HG03575 (cell line): Measurements from ENCODE around the gene TMEM158.

Experiments
- ATAC-seq: cut with Tn5 transposase; IDR thresholded peaks from one replicate; pipeline ENCODE4 v1.9.1; 2021; ENCODE audit not compliant: unreplicated experiment, insufficient number of reproducible peaks, low FRiP score; ENCODE audit errors: extremely low read depth

Gene TMEM158

DNA sequence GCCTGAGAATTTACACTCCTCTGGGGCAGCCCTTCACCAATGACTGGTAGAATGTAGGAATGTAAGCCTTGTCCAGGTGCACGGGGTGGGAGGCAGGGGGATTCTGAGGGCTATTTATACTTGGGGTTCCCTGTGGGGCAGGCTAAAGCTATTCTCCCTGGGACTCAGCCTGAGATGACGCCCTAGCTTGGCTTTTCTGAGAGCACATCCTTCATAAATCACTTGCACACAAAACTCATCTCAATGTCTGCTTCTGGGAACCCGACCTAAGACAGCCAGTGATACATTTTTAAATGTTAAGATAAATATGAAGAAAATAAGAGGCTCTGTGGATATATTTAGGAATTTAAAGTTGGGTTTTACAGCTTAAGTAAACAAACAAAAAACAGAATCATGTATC, 16.6 kb downstream of the TMEM158 start:
- ATAC-seq, result no peak

DNA sequence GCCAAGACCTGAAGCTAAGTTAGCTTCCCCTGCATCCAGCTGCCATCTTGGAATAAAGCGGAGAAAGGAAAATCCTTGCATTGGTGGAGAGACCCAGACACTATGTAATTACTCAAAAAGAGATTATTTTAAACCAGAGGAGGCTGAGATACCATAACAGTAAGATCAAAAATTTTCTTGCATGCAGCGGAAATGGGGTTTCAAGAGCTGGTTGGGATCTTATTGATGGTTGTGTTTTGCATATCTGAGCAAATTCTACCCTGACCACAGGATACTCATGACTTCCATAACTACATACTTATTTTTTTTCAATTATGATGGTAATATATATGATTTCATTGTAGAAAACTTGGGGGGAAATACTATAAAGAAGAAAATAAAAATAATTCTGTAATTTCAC, 17.5 kb downstream of the TMEM158 start:
- no peak for ATAC-seq

DNA sequence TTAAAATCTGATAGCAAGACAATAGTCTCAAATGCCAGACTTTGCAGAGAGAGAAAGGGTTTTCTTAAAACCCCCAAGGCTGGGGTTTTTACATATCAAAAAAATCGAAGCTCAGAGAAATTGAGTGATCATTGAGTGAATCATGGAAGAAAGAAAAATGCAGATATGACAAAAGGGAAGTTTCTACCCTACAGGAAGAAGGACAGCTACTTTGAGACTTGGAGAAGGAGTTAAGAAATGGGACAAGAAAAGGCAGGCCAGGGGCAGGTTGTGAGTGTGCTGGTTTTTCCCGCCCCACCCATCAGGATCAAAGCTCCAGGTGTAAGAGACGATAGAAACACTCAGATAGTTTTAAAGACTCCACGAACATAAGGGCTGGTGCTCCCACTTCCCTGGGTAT, 18.6 kb downstream of the TMEM158 start:
- ATAC-seq, result no peak

DNA sequence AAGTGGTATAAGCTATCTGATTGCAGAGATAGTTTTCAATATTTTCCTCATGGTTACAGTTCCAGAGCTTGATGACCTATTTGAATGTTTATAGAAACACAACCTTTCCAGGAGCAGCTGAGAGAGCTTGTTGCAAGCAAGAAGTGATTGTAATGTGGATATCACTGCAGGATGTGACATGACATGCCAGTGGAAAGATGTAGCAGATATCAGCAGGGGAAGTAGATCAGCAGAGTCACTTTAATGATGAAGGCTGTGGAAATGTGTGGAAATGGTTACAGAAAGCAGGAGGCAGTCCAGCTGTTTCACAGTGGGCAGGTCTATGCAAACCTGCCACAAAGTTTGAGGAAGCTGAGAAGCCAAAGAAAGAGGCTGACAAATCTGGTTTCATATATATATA, 21.0 kb downstream of the TMEM158 start:
- ATAC-seq, result no peak

DNA sequence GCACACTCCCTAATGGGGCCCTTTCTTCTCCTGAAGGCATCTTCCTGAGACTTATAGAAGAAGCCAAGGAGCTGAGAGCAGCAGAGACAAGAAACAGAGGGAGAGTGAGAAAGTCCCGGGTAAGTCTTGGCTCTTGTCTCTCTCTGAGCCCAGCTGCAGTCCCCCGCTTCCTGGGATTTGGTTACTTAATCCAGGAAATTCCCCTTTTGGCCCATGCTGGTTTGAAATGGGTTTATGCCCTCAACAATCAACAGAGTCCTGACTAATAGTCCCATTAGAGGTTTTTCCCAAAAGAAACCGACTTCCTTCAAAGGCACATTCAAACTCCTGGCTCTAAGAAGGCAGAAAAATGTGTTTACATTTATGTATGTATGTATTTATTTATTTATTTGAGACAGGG, 22.0 kb downstream of the TMEM158 start:
- ATAC-seq, result no peak

DNA sequence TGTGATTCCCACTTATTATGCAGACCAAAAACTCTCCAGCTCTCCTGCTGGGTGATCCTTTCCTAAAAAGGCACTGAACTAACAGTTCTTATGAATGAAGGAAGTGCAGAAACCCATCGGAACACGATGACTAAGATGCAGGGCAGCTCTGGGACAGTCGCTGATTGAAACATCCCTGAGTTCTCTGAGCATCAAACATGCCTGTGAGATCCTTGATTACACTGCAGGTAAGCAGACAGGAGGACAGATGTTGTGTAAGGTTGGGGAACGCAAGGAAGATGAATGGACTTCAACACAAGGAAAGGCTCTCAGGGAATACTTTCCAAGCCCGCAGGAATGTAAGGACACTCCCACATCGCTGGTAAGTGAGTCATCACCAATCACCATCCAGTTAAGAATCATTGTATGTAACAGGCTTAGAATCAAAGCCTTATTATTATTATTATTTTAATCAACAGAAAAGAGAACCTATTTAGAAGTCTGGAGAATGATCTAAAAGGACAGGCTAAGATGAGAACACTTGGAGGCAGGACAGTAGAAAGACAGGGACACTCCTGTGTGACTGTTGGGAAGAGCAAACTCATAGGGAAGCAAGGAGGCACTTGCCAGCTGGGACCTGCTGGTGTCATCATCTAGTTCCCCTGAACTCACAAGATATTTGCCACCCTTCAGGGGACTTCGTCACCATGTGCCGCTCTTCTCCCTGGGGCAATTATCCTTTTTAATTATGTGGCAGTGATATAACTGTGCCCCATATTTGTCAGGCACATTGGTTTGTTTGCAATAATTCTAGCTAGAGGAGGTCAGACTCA, 26.0 kb downstream of the TMEM158 start:
- ATAC-seq, result no peak

DNA sequence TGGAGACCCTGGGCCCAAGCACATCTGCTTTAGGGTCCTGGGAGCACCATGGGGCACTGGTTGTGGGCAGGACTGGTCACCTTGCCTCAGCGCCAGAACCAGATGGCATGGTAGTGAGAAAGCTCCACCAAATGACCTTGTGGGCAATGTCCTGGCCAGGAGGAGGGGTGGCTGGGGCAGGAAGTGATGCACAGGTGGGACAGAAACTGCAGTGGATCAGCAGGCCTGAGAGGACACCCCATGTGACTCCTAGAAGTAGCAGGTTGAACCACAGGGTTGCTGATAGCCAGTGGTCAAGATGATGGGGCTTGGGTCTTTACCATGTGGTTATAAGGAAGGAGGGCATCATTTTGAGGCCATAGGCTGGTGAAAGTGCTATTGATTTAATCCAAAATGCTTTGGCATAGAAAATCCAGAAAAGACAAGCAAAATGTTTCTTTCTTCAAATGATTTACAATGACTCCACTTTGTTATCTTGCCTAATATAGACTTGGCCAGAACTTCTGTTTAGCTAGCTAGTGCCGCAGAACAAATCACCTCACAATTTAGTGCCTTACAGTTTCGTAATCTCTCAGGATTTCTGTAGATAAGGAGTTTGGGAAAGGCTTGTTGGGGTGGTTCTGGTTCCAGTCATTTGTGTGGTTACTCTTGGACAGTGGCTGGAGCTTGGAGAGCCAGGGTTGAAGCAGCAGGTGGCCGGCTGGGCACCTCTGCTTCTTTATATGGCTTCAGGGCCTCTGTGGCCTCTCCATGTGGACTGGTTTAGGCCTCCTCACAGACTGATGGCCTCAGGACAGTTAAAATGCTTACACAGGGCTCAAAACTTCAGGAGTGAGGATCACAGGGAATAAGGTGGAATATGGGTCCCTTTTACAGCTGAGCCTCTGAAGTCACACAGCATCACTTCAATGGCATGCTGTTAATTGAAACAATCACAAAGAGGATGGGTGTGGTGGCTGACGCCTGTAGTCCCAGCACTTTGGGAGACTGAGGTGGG, 27.5 kb downstream of the TMEM158 start:
- no peak for ATAC-seq

DNA sequence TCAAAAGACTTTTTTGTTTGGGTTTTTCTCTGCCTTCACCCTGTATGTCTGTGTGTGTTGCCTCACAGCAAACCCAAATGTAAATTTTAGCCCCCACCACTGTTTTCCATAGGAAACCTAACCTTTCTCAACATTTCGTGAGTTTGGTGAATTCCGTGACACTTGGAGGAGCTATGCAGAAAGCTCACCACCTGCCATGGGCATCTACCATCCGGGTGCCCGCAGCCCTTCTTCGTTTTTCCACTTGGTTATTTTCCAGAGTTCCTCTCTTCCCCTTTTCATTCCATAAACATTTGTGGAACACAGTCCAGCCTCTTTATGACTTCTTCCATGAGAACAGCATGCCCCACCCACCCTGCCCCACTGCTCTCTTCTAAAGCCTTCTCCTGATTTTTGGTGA, 31.3 kb downstream of the TMEM158 start:
- ATAC-seq, result no peak

DNA sequence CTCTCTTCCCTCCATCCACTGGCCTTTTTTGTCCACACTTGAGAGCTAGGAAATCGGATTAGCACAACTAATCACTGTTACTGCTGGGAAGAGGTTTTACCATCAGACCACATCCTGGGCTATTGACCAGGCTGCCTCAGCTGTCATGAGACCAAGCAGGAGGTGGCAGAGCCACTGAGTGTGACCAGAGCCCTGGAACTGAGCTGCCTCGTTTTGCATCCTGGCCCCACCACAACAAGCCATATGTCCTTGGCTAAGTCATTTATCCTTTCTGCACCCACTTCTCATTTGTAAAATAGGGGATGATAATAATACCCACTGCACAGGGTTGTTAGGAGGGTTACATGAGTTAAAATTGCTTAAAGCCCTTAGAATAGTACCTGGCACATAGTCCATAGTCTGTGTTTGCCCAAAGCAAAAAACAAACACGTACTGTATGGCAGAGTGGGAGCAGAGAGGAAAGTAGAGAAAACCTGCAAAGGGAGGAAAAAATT, 34.1 kb downstream of the TMEM158 start:
- ATAC-seq, result no peak

DNA sequence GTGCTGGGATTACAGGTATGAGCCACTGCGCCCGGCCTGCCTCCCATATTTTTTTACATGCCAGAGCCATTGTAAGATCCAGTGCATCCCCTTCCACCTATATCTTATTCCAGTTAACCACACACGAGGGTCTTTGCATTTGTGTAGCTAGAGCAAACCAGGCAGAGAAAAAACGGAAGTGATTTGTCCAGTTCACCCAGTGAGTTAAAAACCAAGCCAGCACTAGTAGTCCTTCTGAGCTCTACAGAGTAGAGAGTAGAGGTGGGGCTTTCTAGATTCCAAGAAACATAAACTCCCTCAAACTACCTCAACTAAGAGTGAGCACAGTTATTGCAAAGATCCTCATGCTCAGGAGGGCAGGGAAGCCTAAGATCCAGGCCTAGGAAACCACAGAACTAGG, 34.7 kb downstream of the TMEM158 start:
- ATAC-seq, result no peak

DNA sequence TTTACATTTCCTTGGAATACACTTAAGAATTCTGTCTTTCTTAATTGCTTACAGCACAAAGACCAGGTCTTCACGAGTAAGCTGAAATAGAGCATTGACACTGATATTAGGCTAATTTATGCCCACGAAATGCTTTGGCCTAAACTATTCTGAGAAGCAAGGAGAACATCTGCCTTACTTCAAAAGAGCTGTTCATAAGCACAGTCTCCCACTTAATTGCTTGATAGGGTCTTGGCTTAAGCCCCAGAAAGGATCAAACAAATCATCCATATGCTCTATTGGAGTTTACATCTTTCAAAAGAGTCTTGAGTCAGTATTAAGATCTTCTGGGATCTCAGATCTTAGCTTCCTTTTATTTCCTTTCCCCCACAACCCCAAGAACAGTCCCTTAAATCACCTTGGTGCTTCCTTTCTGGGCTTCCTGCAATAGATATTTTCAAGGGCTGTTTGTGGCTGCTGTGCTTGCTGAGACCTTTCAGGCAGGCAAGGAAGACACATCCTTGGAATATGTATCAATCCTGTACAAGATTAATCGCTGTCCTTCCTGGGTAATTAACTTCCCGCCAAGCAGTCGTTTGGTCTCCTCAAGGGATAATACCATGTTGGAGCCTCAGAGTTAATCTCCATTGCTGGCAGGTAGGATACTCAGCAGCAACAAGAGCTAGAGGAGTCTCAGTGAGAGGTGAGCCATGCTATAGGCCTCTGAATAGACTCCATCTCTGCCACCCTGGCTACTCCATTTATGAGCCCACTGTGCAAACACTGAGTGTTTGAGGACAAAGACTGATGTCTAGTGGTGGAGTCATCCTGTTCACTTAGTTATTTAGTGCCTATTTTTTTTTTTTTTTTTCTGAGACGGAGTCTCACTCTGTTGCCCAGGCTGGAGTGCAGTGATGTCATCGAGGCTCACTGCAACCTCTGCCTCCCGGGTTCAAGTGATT, 37.1 kb downstream of the TMEM158 start:
- ATAC-seq, result no peak

DNA sequence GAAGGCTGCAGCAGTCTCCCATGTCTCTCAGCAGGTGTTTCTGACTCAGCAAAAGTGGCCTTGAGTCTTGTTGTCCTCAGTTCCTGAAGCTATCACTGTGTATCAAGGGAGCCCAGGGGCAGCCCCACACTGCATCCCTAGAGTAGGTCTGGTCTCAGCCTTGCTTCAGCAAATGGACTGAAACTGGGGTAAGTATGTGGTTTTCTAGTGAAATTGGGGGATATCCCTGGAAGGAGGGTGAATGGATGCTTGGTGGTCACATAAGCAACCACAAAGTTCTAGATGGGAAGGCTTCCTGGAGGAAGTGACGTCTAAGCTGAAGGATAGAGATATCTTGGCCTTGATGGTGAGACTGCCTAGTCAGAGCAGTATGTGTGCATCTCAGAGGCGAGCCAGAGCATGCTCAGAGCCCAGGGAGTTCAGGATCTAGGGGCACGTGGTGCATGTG, 38.4 kb downstream of the TMEM158 start:
- no peak for ATAC-seq

DNA sequence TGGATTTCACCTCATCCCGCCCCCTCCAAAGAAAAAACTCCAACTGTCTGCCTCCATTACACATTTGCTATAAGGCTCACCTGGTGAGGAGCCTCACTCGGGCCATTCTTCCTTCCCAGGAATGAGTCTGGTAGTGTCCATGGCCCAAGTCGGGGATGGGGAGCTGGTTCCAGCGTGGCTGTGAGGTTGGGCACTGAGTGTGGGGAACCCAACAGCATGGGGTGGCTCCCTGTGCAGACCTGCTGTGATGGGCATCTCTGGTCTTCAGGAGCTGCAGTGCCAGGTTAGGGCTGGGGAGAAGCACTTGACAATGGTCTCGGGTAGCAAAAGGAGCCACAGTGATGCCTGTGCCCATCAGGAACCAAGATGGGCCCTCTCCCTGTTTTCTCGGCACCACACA, 39.2 kb downstream of the TMEM158 start:
- ATAC-seq, result no peak

DNA sequence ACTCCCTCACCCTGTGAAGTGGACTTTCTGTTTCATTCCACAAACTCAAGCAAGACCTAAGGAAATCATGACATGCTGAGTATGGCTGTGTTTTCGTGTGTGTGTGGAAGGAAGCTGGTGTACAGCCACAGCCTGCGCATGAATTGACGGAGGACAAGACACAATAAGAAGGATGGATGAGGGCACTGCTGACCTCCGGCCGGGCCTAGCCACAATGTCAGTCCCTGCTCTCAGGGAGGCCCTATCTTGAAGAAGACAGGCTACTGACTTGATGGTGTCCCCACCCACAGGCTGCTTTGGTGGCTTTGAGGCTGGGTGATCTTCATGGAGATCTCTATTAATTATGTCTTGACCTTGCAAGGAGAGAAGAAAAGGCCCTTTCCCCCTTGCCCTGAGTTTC, 40.6 kb downstream of the TMEM158 start:
- ATAC-seq, result no peak

DNA sequence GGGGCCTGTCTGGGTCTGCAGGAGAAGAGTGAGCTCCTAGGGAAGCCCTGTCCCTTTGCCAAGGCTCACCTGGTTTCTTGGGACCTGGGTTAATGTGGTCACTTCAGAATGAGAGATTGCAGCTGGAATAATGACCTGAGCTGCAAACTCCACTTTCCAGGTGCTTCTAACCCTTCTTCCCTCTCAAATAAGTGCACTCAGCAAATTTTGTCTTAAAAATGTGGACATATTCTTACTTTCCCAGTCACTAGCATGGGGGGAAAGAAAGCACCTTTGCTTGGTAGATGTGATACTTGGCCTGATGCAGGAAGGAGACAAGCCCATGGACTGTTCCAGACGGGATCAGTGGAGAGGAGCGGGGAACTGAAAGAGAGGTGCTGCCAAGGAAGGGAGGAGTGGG, 41.0 kb downstream of the TMEM158 start:
- no peak for ATAC-seq

DNA sequence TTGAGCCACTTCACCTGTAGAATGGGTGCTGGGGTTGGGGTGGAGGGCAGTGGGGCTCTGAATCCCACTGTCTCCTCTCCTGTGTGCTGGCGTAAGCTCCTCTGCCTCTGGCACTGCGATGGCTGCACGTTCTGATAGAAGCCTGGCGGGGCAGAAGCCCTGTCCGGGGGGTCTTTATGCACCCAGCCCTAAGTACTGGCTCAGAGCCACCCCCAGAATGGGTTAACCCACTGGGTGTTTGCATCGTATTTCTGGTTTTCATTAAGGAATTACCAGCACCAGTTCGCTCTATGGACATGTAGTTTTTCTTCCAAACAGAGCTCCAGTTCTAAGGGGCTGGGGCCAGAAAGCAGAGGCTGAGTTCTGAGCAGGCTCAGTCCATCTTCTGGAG, 42.2 kb downstream of the TMEM158 start:
- ATAC-seq, result no peak

DNA sequence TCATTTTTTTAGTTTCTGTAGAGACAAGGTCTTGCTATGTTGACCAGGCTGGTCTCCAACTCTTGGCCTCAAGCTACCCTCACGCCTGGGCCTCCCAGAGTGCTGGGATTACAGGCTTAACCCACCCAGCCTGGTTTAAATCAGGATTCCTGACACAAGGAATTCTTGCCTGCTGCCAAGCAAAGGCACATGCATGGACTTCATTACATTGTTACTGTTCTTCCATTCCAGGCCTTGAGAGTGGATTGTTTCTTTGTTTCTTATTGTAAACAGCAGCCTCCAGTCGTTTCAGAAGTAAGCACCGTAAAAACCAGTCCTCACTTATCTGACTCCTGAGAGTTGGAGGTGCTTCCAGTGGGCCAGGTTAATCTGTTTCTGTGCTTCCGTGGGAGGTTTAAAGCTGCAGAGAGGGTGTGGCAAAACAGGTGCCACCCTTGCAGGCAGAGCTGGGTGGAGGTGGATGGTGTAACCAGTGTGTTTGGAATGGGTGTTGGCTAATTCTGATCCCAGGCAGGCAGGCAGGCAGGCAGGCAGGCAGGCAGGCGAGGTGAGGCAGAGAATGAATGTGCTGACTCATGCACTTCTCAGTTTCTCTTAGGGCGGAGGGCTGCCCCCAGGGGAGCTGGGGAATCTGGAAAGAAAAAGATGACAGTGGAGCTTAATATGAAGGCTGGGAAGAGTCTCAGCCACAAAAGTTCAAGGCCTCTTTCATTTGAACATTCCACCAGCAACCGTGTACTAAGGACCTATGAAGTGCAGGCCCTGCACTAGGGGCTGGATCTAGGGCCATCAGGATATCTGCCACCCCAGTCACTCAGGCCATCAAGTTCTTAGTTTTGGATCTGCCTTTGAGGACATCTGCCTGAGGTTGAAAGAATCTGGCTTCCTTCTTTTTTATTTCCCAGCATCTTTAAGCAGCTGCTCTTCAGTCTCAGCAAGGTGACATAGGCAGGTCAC, 42.9 kb downstream of the TMEM158 start:
- no peak for ATAC-seq

DNA sequence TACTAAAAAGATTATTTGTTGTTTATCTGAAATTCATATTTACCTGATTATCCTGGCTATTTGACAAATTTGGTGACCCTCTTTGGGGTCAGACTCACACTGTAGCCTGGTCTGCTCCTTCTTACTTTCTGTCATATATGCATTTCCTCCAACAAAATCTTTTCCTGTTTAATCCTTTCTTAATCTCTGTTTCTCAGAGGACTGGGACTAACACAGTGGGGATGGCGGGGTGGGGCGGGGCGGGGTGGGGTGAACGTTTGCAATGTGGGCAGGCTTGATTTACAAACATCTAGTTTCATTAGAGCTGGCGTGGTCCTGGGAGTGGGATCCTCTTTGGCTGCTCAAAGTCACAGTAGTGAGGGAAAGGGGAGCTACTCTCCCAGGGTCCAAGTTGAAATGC, 44.6 kb downstream of the TMEM158 start:
- no peak for ATAC-seq
